Peyer's patch (tissue), 4 donors: ENCODE results near the gene TMEM175. TPM values are rescaled to one million over a fixed set of nuclear protein-coding genes. Genes with fewer than 3 reads are reported as not detected.

Source experiments
- DNase-seq, 3 donors: peaks; one replicate each; pipeline ENCODE4 v3.0.0-alpha.2; 2017 to 2019
- H3K27ac ChIP-seq, 4 donors: fragments of 200-600 bp; sonication (generic); one replicate each; pipeline ENCODE4 v1.5.1; 2016 to 2019
- H3K27me3 ChIP-seq, 2 donors: fragments of 200-600 bp; sonication (generic); one replicate each; pipeline ENCODE4 v1.5.1; 2019
- H3K36me3 ChIP-seq, 3 donors: fragments of 200-600 bp; sonication (generic); one replicate each; pipeline ENCODE4 v1.5.1; 2016 to 2019
- H3K4me1 ChIP-seq, 4 donors: fragments of 200-600 bp; sonication (generic); one replicate each; pipeline ENCODE4 v1.5.1; 2016 to 2019
- H3K4me3 ChIP-seq, 4 donors: fragments of 200-600 bp; sonication (generic); 1 replicate in 3 of 4; 2 replicates in 1 of 4; pipeline ENCODE4 v1.5.1; 2016 to 2019; ENCODE audit warnings: mild to moderate bottlenecking in 1 of 4
- H3K9me3 ChIP-seq, 4 donors: fragments of 200-600 bp; sonication (generic); one replicate each; pipeline ENCODE4 v1.5.1; 2016 to 2019; ENCODE audit warnings: mild to moderate bottlenecking in 1 of 4
- POLR2A ChIP-seq, 2 donors: fragments of 450-650 bp; IDR thresholded peaks; one replicate each; pipeline ENCODE4 v1.5.1; 2017; ENCODE audit warnings: antibody characterized with exemption in 2 of 2, mild to moderate bottlenecking in 2 of 2, moderate library complexity in 2 of 2
- total RNA-seq, 4 donors: library from RNA; depleted of rRNA; stranded (reverse); fragments of >200 nt; gene quantifications; one replicate each; pipeline ENCODE4 v1.1.0, GENCODE V29; 2016
- TF ChIP-seq, protein P1 (sequence below), 6 experiments: fragments of 450-650 bp in 4 of 6; fragments of 200-600 bp in 2 of 6; sonication (generic) in 1 of 6; IDR thresholded peaks; one replicate each; pipeline ENCODE4 v1.5.1; 2017 to 2019; ENCODE audit warnings: antibody characterized with exemption in 6 of 6, mild to moderate bottlenecking in 3 of 6, moderate library complexity in 1 of 6

The TMEM175 gene
- total RNA-seq, 4 donors from 2014 or later: 46.1 to 111 (median 56.6) TPM

DNA sequence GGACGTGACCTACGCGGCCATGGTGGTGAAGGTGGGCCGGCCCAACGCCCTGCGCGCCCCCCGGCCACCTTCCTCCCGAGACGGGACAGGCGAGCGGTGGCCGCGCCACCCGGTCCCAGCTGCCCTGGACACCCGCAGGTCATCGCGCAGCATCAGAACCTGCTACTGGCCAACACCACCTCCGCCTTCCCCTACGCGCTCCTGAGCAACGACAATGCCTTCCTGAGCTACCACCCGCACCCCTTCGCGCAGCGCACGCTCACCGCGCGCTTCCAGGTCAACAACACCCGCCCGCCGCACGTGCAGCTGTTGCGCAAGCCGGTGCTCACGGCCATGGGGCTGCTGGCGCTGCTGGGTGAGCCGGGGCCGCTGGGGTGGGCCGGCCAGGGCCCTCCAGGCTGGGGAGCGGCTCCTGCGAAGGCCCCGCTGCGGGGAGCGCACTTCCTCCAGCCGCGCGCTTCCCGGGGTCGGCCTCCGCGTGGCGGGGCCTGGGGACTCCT lies 69.9 kb downstream of the TMEM175 start:
- no peak overlapping the region for H3K27ac ChIP-seq
- DNase-seq: peak in 1 of 3 donors; percentile 66
- H3K36me3 ChIP-seq: no peaks in the 10 kb centered on the region
- H3K4me1 ChIP-seq: peaks cover 0 to 35% (median 15%) of the 10 kb centered on the region in 4 donors
- peaks cover 0 to 49% of the 10 kb centered on the region in 2 donors for H3K27me3 ChIP-seq
- peak overlapping the region in 1 of 4 donors; percentile 21 for H3K4me3 ChIP-seq
- no peaks in the 10 kb centered on the region for H3K9me3 ChIP-seq
- no peak for TF ChIP-seq POLR2A (IDR thresholded peaks at IDR 0.05)
- TF ChIP-seq, protein P1, sequence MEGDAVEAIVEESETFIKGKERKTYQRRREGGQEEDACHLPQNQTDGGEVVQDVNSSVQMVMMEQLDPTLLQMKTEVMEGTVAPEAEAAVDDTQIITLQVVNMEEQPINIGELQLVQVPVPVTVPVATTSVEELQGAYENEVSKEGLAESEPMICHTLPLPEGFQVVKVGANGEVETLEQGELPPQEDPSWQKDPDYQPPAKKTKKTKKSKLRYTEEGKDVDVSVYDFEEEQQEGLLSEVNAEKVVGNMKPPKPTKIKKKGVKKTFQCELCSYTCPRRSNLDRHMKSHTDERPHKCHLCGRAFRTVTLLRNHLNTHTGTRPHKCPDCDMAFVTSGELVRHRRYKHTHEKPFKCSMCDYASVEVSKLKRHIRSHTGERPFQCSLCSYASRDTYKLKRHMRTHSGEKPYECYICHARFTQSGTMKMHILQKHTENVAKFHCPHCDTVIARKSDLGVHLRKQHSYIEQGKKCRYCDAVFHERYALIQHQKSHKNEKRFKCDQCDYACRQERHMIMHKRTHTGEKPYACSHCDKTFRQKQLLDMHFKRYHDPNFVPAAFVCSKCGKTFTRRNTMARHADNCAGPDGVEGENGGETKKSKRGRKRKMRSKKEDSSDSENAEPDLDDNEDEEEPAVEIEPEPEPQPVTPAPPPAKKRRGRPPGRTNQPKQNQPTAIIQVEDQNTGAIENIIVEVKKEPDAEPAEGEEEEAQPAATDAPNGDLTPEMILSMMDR (IDR thresholded peaks at IDR 0.05): no peak

DNA sequence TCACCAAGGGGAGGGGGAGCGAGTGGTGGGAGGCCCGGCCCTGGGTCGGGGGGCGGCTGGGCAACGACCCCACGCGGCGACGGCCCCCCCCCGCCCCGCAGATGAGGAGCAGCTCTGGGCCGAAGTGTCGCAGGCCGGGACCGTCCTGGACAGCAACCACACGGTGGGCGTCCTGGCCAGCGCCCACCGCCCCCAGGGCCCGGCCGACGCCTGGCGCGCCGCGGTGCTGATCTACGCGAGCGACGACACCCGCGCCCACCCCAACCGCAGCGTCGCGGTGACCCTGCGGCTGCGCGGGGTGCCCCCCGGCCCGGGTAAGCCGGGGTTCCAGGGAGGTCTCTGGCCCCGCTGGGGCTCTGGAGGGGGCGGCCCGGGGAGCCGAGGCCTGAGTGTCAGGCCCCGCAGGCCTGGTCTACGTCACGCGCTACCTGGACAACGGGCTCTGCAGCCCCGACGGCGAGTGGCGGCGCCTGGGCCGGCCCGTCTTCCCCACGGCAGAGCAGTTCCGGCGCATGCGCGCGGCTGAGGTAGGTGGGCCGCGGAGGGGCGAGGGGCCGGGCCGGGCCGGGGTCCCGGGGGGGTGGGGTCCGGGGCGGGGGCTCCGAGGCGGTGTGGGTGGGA lies 70.5 kb downstream of the TMEM175 start:
- Histone ChIP-seq H3K36me3 (no peaks in the 10 kb centered on the region), H3K27ac (no peak overlapping the region), H3K4me3 (peak overlapping the region in 2 of 4 donors; percentile 21 to 26), H3K4me1 (peaks cover 0 to 29% (median 13%) of the 10 kb centered on the region in 4 donors), H3K27me3 (peaks cover 0 to 44% of the 10 kb centered on the region in 2 donors), H3K9me3 (no peaks in the 10 kb centered on the region)
- DNase-seq: no peak
- TF ChIP-seq POLR2A (IDR thresholded peaks at IDR 0.05): no peak
- TF ChIP-seq, protein P1 (IDR thresholded peaks at IDR 0.05): no peak

DNA sequence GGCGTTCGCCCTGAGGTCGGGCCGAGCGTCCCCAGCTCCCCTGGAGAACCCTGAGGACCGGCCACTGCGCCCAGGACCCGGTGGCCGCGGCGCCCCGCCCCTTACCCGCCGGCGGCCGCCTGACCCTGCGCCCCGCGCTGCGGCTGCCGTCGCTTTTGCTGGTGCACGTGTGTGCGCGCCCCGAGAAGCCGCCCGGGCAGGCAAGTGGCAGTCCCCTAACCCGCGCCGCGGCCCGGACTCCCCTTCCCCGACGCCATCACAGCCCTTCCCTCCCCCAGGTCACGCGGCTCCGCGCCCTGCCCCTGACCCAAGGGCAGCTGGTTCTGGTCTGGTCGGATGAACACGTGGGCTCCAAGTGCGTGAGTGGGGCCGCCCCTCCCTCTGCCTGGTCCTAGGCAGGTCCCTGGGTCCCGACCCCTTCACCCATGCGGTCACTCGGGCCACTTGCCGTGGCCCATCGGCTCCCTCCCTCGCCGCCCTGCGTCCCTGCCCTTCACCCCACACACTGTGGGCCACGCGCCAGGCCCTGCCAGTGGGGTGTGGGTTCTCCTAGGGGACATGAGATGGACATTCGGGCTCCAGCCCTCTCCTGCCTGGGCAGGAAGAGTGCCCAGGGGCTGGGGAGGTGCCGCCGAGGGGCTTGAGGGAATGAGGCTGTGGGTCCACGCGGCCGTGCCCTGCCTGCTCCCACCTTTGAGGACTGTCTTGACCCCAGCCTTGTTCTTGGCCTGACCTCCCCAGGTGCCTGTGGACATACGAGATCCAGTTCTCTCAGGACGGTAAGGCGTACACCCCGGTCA lies 71.2 kb downstream of the TMEM175 start:
- Histone ChIP-seq H3K4me1 (peaks cover 0 to 22% (median 10%) of the 10 kb centered on the region in 4 donors), H3K9me3 (no peaks in the 10 kb centered on the region), H3K36me3 (no peaks in the 10 kb centered on the region), H3K27ac (no peak overlapping the region), H3K4me3 (no peak overlapping the region), H3K27me3 (peaks cover 0 to 36% of the 10 kb centered on the region in 2 donors)
- no peak for TF ChIP-seq POLR2A (IDR thresholded peaks at IDR 0.05)
- TF ChIP-seq, protein P1 (IDR thresholded peaks at IDR 0.05): no peak
- no peak for DNase-seq

DNA sequence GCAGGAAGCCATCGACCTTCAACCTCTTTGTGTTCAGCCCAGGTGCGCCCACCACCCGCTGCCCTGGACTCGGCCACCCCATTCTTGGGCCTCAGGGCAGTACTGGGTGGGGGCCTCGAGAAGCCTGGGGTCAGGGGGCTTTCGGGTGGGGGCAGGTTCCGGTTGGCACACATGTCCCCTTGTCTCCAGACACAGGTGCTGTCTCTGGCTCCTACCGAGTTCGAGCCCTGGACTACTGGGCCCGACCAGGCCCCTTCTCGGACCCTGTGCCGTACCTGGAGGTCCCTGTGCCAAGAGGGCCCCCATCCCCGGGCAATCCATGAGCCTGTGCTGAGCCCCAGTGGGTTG lies 71.8 kb downstream of the TMEM175 start:
- TF ChIP-seq, protein P1 (IDR thresholded peaks at IDR 0.05): no peak
- TF ChIP-seq POLR2A (IDR thresholded peaks at IDR 0.05): no peak
- no peaks in the 10 kb centered on the region for H3K9me3 ChIP-seq
- H3K4me1 ChIP-seq: peaks cover 0 to 26% (median 15%) of the 10 kb centered on the region in 4 donors
- peaks cover 0 to 36% of the 10 kb centered on the region in 2 donors for H3K27me3 ChIP-seq
- H3K27ac ChIP-seq: no peak overlapping the region
- H3K36me3 ChIP-seq: no peaks in the 10 kb centered on the region
- DNase-seq: no peak
- no peak overlapping the region for H3K4me3 ChIP-seq

DNA sequence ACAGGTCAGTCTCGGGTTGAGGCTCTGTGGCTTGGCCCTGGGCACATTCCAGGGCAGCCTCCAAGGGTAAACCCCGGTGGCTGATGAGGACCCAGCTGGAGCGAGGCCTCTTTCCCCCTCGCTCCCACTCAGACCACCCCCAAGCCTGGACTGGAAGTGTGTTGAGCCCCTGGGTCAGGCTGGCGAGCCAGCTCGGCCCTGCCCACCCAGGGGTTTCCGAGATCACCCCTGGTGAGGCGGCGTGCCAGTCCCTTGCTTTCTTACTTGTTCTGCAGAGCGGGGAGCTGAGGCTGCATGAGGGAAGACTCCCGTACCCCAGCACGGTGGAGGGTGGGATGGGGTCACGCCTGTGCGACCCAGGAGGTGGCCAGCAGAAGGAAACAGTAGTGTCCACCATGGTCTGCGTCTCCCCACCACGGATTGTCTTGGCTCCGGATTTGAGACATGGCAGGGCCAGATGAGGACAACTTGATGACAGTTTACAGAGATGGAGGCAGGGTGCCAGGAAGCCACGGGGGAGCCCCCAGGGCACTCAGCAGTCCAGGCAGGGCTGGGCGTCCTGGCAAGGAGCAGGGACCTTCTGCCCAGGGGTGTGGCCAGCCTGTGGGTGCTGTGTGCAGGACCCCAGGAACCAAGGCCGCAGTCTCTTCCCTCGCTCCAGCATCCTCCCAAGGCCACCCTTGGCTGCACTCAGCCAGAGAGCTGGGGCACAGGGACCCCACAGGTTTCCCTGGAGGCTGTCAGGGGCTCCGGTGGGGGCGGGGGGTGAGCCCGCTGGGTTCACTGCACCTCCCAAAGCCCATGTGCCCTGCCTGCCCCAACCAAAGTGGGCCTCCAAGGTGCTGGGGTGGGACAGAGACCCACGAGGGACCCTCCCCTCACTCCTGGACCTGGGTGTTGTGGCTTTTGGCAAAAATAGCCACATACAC lies 72.6 kb downstream of the TMEM175 start:
- peaks cover 0 to 36% of the 10 kb centered on the region in 2 donors for H3K27me3 ChIP-seq
- H3K4me1 ChIP-seq: peaks cover 0 to 29% (median 18%) of the 10 kb centered on the region in 4 donors
- TF ChIP-seq, protein P1 (IDR thresholded peaks at IDR 0.05): no peak
- TF ChIP-seq POLR2A (IDR thresholded peaks at IDR 0.05): no peak
- no peak overlapping the region for H3K4me3 ChIP-seq
- no peak overlapping the region for H3K27ac ChIP-seq
- H3K36me3 ChIP-seq: no peaks in the 10 kb centered on the region
- H3K9me3 ChIP-seq: no peaks in the 10 kb centered on the region
- DNase-seq: no peak
